Tibial artery (tissue), 4 donors: ENCODE data around the gene SF1.

ENCODE experiments used
- DNase-seq, 2 donors: peaks; one replicate each; pipeline ENCODE4 v3.0.0-alpha.2; 2019
- H3K27ac ChIP-seq, 2 donors: fragments of 200-600 bp; sonication (generic) in 1 of 2; 1 replicate in 1 of 2; 2 replicates in 1 of 2; pipeline ENCODE4 v1.5.1; 2018 to 2019; ENCODE audit warnings: mild to moderate bottlenecking in 1 of 2
- H3K27me3 ChIP-seq, 2 donors: fragments of 200-600 bp; sonication (generic) in 1 of 2; one replicate each; pipeline versions ENCODE4 v1.5.1 to v1.6.0; 2016 to 2019
- H3K36me3 ChIP-seq, 3 donors: fragments of 200-600 bp; sonication (generic) in 2 of 3; one replicate each; pipeline ENCODE4 v1.5.1; 2016 to 2019; ENCODE audit warnings: mild to moderate bottlenecking in 2 of 3
- H3K4me1 ChIP-seq, 4 donors: fragments of 200-600 bp; sonication (generic) in 2 of 4; 1 replicate in 3 of 4; 2 replicates in 1 of 4; pipeline ENCODE4 v1.5.1; 2016 to 2019
- H3K4me3 ChIP-seq, 2 donors: fragments of 200-600 bp; sonication (generic) in 1 of 2; 1 replicate in 1 of 2; 2 replicates in 1 of 2; pipeline ENCODE4 v1.5.1; 2018 to 2019; ENCODE audit warnings: mild to moderate bottlenecking in 2 of 2
- H3K9me3 ChIP-seq, 3 donors: fragments of 200-600 bp; sonication (generic) in 1 of 3; one replicate each; pipeline ENCODE4 v1.5.1; 2016 to 2019
- intact Hi-C: fragments of 100-400 bp; cut with DNase I; formaldehyde crosslinking; loops from one replicate; pipeline ENCODE4 v1.15.0; 2023; ENCODE audit warnings: low total_unique reads
- TF ChIP-seq, protein P1 (sequence below), 2 experiments: fragments of 200-600 bp in 1 of 2; fragments of 450-650 bp in 1 of 2; IDR thresholded peaks; one replicate each; pipeline ENCODE4 v1.5.1; 2017 to 2019; ENCODE audit warnings: antibody characterized with exemption in 2 of 2, mild to moderate bottlenecking in 1 of 2, moderate library complexity in 1 of 2

The SF1 gene

DNA sequence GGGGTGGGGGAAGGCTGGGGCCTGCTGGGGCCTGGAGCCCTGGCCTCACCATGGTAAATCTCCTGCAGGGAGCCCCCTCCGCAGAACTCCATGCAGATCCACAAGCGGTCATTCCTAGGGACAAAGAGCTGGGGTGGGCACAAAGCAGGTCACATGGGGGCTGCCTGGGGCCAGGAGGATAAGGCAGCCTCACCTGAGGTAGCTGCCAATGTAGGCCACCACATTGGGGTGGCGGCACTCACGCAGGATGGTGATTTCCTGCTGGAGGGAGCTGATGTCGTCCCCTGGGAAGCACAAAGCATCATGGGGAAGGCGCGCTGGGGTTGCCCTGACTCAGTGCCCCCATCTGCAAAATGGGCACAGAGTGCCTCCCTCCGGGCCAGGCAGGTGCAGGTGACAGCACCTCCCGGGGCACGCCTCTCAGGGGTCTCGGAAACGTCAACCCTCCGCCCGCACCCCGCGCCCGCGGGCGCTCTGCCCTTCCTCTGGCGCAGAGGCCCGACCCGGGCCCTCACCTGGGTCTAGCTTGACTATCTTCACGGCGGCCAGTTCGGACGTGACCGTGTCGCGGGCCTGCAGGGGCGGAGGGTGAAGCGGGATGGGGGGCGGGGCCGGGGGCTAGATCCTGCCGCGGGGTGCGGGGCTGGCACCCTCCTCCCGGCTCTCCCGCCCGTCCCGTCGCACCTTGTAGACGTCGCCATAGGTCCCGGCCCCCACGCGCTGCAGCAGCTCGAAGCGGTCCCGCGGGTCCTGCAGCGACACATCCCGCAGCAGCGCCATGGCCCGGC lies 24.2 kb upstream of the SF1 start:
- Histone ChIP-seq H3K4me1 (peaks cover 0 to 26% (median 20%) of the 10 kb centered on the region in 4 donors), H3K4me3 (peak overlapping the region; percentile 63 to 75), H3K9me3 (no peaks in the 10 kb centered on the region), H3K27me3 (no peaks in the 10 kb centered on the region), H3K27ac (peak overlapping the region; percentile 89 to 90), H3K36me3 (peaks cover 0 to 64% (median 19%) of the 10 kb centered on the region in 3 donors)
- TF ChIP-seq, protein P1, sequence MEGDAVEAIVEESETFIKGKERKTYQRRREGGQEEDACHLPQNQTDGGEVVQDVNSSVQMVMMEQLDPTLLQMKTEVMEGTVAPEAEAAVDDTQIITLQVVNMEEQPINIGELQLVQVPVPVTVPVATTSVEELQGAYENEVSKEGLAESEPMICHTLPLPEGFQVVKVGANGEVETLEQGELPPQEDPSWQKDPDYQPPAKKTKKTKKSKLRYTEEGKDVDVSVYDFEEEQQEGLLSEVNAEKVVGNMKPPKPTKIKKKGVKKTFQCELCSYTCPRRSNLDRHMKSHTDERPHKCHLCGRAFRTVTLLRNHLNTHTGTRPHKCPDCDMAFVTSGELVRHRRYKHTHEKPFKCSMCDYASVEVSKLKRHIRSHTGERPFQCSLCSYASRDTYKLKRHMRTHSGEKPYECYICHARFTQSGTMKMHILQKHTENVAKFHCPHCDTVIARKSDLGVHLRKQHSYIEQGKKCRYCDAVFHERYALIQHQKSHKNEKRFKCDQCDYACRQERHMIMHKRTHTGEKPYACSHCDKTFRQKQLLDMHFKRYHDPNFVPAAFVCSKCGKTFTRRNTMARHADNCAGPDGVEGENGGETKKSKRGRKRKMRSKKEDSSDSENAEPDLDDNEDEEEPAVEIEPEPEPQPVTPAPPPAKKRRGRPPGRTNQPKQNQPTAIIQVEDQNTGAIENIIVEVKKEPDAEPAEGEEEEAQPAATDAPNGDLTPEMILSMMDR (IDR thresholded peaks at IDR 0.05), result no peak
- intact Hi-C loops, result no loop called here
- peak in 1 of 2 donors; percentile 32 for DNase-seq

DNA sequence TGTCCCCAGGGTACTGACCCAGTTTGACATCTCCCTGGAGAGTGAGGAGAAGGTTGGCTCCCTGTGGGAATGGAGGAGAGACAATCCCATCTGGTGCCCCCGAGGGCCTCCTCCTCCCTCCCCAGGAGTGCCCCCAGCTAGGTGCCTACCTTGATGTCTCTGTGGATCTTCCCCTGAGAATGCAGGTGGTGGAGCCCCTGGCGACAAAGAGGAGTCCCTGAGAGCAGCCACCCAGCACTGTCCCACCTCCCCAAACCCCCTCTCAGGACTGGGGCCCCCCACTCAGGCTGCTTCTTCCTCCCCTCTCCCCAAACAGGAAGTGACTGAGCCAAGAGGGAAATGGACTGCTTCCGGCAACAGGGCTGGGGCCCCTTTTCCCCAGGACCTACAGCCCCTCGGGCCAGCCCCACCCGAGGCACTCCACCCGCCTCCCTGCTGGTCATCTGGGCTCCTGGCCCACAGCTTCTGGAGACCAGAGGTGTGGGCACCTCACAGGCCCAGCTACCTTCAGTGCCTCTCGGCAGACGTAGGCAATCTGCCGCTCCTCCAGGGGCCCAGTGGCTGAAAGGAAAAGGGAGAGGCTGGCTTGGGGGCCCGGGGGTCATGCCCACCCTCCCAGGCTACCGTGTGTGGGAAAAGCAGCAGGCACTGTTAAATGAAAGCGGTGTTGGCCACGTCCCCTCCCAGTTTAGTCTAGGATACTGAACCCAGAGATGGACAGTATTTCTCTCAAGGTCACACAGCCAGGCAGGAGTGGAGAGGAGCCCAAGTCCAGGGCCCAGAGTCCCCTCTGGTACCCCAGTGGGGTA lies 23.4 kb upstream of the SF1 start:
- peaks cover 4 to 64% (median 19%) of the 10 kb centered on the region in 3 donors for H3K36me3 ChIP-seq
- H3K27ac ChIP-seq, result peak overlapping the region; percentile 89 to 90
- H3K9me3 ChIP-seq, result no peaks in the 10 kb centered on the region
- H3K4me3 ChIP-seq, result peak overlapping the region; percentile 63 to 75
- H3K27me3 ChIP-seq, result no peaks in the 10 kb centered on the region
- TF ChIP-seq, protein P1 (IDR thresholded peaks at IDR 0.05), result no peak
- H3K4me1 ChIP-seq, result peaks cover 0 to 26% (median 20%) of the 10 kb centered on the region in 4 donors
- intact Hi-C loops, result no loop called here
- DNase-seq, result no peak

DNA sequence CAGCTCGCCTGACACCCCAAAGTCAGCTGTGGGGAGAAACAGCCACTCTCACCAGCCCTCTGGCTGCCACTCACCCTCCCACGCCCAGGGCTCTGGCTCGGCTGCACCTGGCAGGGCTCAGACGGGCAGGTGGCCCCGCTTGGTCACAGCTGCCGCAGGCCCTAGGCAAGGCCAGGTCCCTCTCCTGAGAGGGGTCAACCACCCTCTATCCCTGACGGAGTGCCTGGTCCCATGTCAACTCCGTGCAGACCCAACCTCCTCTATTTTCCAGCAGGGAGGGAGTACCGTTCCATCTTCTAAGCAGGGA lies 22.8 kb upstream of the SF1 start:
- Histone ChIP-seq H3K4me3 (no peak overlapping the region), H3K4me1 (peaks cover 0 to 26% (median 20%) of the 10 kb centered on the region in 4 donors), H3K27ac (peak overlapping the region in 1 of 2 donors; percentile 89), H3K36me3 (peaks cover 10 to 64% (median 22%) of the 10 kb centered on the region in 3 donors), H3K9me3 (no peaks in the 10 kb centered on the region), H3K27me3 (no peaks in the 10 kb centered on the region)
- intact Hi-C loops, result no loop called here
- TF ChIP-seq, protein P1 (IDR thresholded peaks at IDR 0.05), result no peak
- no peak for DNase-seq

DNA sequence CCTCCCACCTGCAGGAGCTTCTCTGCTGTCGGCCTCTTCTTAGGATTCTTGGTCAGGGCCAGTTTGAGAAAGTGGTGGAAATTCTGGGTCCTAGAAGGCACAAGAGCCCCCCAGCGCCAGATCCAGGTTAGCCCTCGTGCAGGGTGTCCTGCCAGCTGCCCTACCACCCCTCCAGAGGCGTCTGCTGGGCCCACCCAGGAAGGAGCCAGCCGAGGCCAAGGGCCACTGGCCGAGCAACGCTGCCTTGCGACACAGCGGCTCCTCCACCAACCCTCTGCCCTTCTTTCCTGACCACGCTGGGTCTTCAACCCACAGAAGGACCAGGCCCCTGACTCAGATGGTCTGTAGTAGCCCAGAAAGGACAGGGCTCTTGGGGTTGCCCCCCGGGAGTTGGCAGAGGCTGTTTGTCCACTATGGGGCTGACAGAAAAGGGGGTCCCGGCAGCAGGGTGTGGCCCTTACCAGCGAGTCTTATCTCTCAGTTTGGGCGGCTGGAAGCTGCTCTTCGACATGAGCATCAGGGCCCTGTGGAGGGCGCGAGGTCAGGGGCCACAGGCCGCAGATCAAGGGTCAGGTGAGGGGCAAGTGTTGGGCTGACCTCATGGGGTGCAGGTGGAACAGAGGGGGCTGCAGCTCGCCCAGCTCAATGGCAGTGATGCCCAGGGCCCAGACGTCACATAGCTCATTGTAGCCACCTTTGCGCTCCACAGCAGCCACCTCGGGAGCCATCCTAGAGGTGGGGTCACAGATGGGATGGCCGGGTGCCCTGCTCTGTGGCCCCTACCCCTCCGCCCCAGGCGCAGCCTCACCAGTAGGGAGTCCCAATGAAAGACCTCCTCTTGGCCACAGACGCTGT lies 22.2 kb upstream of the SF1 start:
- Histone ChIP-seq H3K27me3 (no peaks in the 10 kb centered on the region), H3K9me3 (no peaks in the 10 kb centered on the region), H3K4me1 (peaks cover 0 to 26% (median 20%) of the 10 kb centered on the region in 4 donors), H3K36me3 (peaks cover 10 to 64% (median 17%) of the 10 kb centered on the region in 3 donors), H3K4me3 (no peak overlapping the region), H3K27ac (peak overlapping the region in 1 of 2 donors; percentile 89)
- DNase-seq, result no peak
- intact Hi-C loops, result no loop called here
- TF ChIP-seq, protein P1 (IDR thresholded peaks at IDR 0.05), result no peak

DNA sequence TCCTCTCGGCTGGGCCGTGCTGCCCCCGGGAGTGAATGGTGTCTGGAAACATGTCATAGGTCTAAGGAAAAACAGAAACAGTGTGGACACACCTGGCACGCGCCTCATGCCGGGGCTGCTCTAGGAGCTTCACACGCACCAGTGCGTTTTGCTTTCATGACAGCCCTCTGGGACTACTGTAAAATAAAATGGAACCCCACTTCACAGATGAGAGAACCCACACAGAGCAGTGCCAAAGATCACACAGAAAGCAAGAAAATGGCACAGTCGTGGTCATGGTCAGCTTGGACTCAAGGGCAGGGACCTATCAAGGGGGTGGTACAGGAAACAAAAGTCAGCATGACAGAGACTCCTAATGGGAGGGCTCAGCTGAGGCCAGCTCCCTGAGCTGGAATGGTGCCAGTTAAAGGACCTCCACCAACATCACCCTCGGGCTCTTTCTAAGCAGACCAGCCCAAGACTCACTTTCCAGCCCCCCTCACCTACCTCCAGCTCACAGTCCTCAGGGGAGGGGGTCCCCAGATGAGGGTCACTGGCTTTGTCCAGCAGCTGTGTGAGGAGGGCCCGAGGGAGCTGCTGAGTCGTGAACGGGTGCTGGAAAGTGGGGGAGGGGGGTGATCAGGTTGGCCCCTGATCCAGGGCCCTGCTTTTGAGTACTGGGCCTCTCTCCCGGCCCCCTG lies 21.4 kb upstream of the SF1 start:
- Histone ChIP-seq H3K4me3 (no peak overlapping the region), H3K27ac (no peak overlapping the region), H3K4me1 (peaks cover 0 to 25% (median 19%) of the 10 kb centered on the region in 4 donors), H3K36me3 (peaks cover 10 to 64% (median 14%) of the 10 kb centered on the region in 3 donors), H3K9me3 (no peaks in the 10 kb centered on the region), H3K27me3 (no peaks in the 10 kb centered on the region)
- TF ChIP-seq, protein P1 (IDR thresholded peaks at IDR 0.05), result no peak
- no peak for DNase-seq
- intact Hi-C loops, result no loop called here
